T-helper 2 cell treated with Interferon-gamma antibody and Interleukin-4, amounts not matched to agents 5 μg/mL and 100 μg/mL, for 36 hours (primary cell): ENCODE results near the gene GDF7.
A peak's percentile ranks its signal among the peaks of the same experiment; 100 is the strongest.

Source experiments
- DNase-seq: peaks from one replicate; pipeline ENCODE4 v3.0.0; 2021; ENCODE audit warnings: low spot score
- H3K27ac Mint-ChIP-seq: one replicate; pipeline ENCODE4 v1.8.0; 2021; ENCODE audit warnings: mild to moderate bottlenecking, mixed read lengths
- H3K27me3 Mint-ChIP-seq: one replicate; pipeline ENCODE4 v1.8.0; 2021; ENCODE audit warnings: low read depth, mixed read lengths
- H3K36me3 Mint-ChIP-seq: one replicate; pipeline ENCODE4 v1.8.0; 2021; ENCODE audit warnings: low read depth, mixed read lengths
- H3K4me1 Mint-ChIP-seq: one replicate; pipeline ENCODE4 v1.8.0; 2021; ENCODE audit warnings: low read depth, mixed read lengths
- H3K4me3 Mint-ChIP-seq: one replicate; pipeline ENCODE4 v1.8.0; 2022; ENCODE audit warnings: mild to moderate bottlenecking, moderate library complexity, mixed read lengths
- H3K9me3 Mint-ChIP-seq: one replicate; pipeline ENCODE4 v1.8.0; 2021; ENCODE audit warnings: mixed read lengths

Gene GDF7

GRCh38 chr2:20633794-20634506, 33.0 kb upstream of the GDF7 start:
- Mint-ChIP-seq H3K27me3 (no peaks in the 10 kb centered on the region), H3K9me3 (no peaks in the 10 kb centered on the region), H3K4me1 (no peaks in the 10 kb centered on the region), H3K36me3 (no peaks in the 10 kb centered on the region), H3K27ac (no peak overlapping the region), H3K4me3 (no peak overlapping the region)
- DNase-seq: no peak

GRCh38 chr2:20634507-20635112, 32.3 kb upstream of the GDF7 start:
- H3K4me1 Mint-ChIP-seq: no peaks in the 10 kb centered on the region
- H3K9me3 Mint-ChIP-seq: no peaks in the 10 kb centered on the region
- H3K36me3 Mint-ChIP-seq: no peaks in the 10 kb centered on the region
- H3K27ac Mint-ChIP-seq: no peak overlapping the region
- no peak for DNase-seq
- H3K27me3 Mint-ChIP-seq: no peaks in the 10 kb centered on the region
- H3K4me3 Mint-ChIP-seq: no peak overlapping the region

GRCh38 chr2:20635113-20635510, 31.8 kb upstream of the GDF7 start:
- H3K27me3 Mint-ChIP-seq: no peaks in the 10 kb centered on the region
- H3K4me1 Mint-ChIP-seq: no peaks in the 10 kb centered on the region
- H3K36me3 Mint-ChIP-seq: no peaks in the 10 kb centered on the region
- H3K27ac Mint-ChIP-seq: no peak overlapping the region
- H3K4me3 Mint-ChIP-seq: no peak overlapping the region
- no peaks in the 10 kb centered on the region for H3K9me3 Mint-ChIP-seq
- DNase-seq: no peak

- H3K27me3 Mint-ChIP-seq: no peaks in the 10 kb centered on the region
- no peak overlapping the region for H3K4me3 Mint-ChIP-seq
- H3K9me3 Mint-ChIP-seq: no peaks in the 10 kb centered on the region
- H3K4me1 Mint-ChIP-seq: no peaks in the 10 kb centered on the region
- no peak overlapping the region for H3K27ac Mint-ChIP-seq
- peak; percentile 36 for DNase-seq
- no peaks in the 10 kb centered on the region for H3K36me3 Mint-ChIP-seq
Measured at GRCh38 chr2:20635675-20636584, 31.0 kb upstream of the GDF7 start.

- Mint-ChIP-seq H3K4me1 (no peaks in the 10 kb centered on the region), H3K36me3 (peaks cover 2% of the 10 kb centered on the region), H3K27me3 (no peaks in the 10 kb centered on the region), H3K9me3 (no peaks in the 10 kb centered on the region), H3K4me3 (no peak overlapping the region), H3K27ac (no peak overlapping the region)
- no peak for DNase-seq
Measured at GRCh38 chr2:20637147-20637546, 29.8 kb upstream of the GDF7 start.

- Mint-ChIP-seq H3K4me3 (no peak overlapping the region), H3K9me3 (no peaks in the 10 kb centered on the region), H3K36me3 (peaks cover 2% of the 10 kb centered on the region), H3K27ac (no peak overlapping the region), H3K4me1 (no peaks in the 10 kb centered on the region), H3K27me3 (no peaks in the 10 kb centered on the region)
- DNase-seq: no peak
Measured at GRCh38 chr2:20638014-20638413, 28.9 kb upstream of the GDF7 start.

GRCh38 chr2:20638646-20639430, 28.1 kb upstream of the GDF7 start:
- H3K4me3 Mint-ChIP-seq: no peak overlapping the region
- H3K27ac Mint-ChIP-seq: no peak overlapping the region
- H3K36me3 Mint-ChIP-seq: peaks cover 2% of the 10 kb centered on the region
- no peaks in the 10 kb centered on the region for H3K27me3 Mint-ChIP-seq
- H3K9me3 Mint-ChIP-seq: no peaks in the 10 kb centered on the region
- DNase-seq: no peak
- no peaks in the 10 kb centered on the region for H3K4me1 Mint-ChIP-seq

- DNase-seq: no peak
- Mint-ChIP-seq H3K27ac (no peak overlapping the region), H3K4me3 (no peak overlapping the region), H3K27me3 (no peaks in the 10 kb centered on the region), H3K9me3 (no peaks in the 10 kb centered on the region), H3K4me1 (no peaks in the 10 kb centered on the region), H3K36me3 (peaks cover 2% of the 10 kb centered on the region)
Measured at GRCh38 chr2:20640411-20641122, 26.4 kb upstream of the GDF7 start.

GRCh38 chr2:20641123-20641985, 25.6 kb upstream of the GDF7 start:
- peaks cover 2% of the 10 kb centered on the region for H3K36me3 Mint-ChIP-seq
- no peaks in the 10 kb centered on the region for H3K9me3 Mint-ChIP-seq
- H3K4me1 Mint-ChIP-seq: no peaks in the 10 kb centered on the region
- H3K27ac Mint-ChIP-seq: no peak overlapping the region
- no peaks in the 10 kb centered on the region for H3K27me3 Mint-ChIP-seq
- no peak overlapping the region for H3K4me3 Mint-ChIP-seq
- DNase-seq: no peak

- H3K4me1 Mint-ChIP-seq: no peaks in the 10 kb centered on the region
- H3K27ac Mint-ChIP-seq: no peak overlapping the region
- peaks cover 2% of the 10 kb centered on the region for H3K36me3 Mint-ChIP-seq
- H3K4me3 Mint-ChIP-seq: no peak overlapping the region
- no peaks in the 10 kb centered on the region for H3K9me3 Mint-ChIP-seq
- H3K27me3 Mint-ChIP-seq: no peaks in the 10 kb centered on the region
- DNase-seq: peak; percentile 63
Measured at GRCh38 chr2:20642055-20642971, 24.6 kb upstream of the GDF7 start.

- DNase-seq: no peak
- Mint-ChIP-seq H3K36me3 (peaks cover 2% of the 10 kb centered on the region), H3K4me1 (no peaks in the 10 kb centered on the region), H3K27ac (no peak overlapping the region), H3K9me3 (no peaks in the 10 kb centered on the region), H3K27me3 (no peaks in the 10 kb centered on the region), H3K4me3 (no peak overlapping the region)
Measured at GRCh38 chr2:20643060-20643459, 23.9 kb upstream of the GDF7 start.

GRCh38 chr2:20643826-20644225, 23.1 kb upstream of the GDF7 start:
- H3K36me3 Mint-ChIP-seq: peaks cover 2% of the 10 kb centered on the region
- peaks cover 3% of the 10 kb centered on the region for H3K4me1 Mint-ChIP-seq

More at GRCh38 chr2:20643826-20644225, 23.1 kb upstream of the GDF7 start:
- no peak for DNase-seq
- no peak overlapping the region for H3K4me3 Mint-ChIP-seq
- no peaks in the 10 kb centered on the region for H3K27me3 Mint-ChIP-seq
- no peaks in the 10 kb centered on the region for H3K9me3 Mint-ChIP-seq
- H3K27ac Mint-ChIP-seq: no peak overlapping the region
